Measurements from ENCODE around the gene GRHPR. TPM values are rescaled to one million over a fixed set of nuclear protein-coding genes. Genes with fewer than 3 reads are reported as not detected.

The GRHPR gene
- total RNA-seq, 4 donors from 2014 or later, result 81.7 to 135 (median 112) TPM

DNA sequence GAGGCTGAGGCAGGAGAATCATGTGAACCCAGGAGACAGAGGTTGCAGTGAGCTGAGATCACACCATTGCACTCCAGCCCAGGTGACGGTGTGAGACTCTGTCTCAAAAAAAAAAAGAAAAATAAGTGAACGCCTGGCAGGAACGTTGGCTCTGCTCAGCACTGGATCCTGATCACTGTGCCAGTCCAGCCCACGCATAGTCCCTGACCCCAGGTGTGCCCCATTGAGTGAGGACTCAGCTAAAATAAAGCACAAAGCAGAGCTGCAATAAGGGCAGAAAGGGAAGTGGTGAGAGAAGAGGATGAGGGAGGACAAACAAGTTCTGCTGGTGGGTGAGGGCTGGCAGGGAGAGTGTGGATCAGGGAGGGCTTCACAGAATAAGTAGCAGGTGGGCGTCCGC is 4.3 kb downstream of the GRHPR start:
- Histone ChIP-seq H3K4me3 (no peak overlapping the region), H3K36me3 (no peaks in the 10 kb centered on the region), H3K9me3 (no peaks in the 10 kb centered on the region), H3K27me3 (no peaks in the 10 kb centered on the region), H3K4me1 (peaks cover 4 to 12% of the 10 kb centered on the region in 2 donors), H3K27ac (no peak overlapping the region)
- intact Hi-C loops (cut with DNase I; ENCODE audit: low total_unique reads), result no loop called here
- TF ChIP-seq POLR2A (IDR thresholded peaks at IDR 0.05), result no peak
- TF ChIP-seq, protein P1, sequence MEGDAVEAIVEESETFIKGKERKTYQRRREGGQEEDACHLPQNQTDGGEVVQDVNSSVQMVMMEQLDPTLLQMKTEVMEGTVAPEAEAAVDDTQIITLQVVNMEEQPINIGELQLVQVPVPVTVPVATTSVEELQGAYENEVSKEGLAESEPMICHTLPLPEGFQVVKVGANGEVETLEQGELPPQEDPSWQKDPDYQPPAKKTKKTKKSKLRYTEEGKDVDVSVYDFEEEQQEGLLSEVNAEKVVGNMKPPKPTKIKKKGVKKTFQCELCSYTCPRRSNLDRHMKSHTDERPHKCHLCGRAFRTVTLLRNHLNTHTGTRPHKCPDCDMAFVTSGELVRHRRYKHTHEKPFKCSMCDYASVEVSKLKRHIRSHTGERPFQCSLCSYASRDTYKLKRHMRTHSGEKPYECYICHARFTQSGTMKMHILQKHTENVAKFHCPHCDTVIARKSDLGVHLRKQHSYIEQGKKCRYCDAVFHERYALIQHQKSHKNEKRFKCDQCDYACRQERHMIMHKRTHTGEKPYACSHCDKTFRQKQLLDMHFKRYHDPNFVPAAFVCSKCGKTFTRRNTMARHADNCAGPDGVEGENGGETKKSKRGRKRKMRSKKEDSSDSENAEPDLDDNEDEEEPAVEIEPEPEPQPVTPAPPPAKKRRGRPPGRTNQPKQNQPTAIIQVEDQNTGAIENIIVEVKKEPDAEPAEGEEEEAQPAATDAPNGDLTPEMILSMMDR (IDR thresholded peaks at IDR 0.05), result no peak
- no peak for DNase-seq

DNA sequence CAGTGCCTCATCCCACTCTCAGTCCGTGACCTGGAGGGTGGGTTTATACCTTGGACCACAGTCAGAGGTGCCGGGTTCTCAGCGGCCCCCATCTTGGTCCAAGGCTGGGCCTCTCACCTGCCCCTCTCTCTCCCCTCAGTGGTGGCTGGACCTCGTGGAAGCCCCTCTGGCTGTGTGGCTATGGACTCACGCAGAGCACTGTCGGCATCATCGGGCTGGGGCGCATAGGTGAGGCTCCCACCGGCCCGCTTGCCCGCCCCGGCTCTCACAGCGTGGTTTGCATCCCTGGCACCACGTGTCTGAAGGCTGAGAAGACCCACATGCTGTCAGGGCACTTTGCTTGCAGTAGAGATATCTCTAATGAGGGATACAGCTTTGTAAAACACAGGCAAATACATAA is 5.8 kb downstream of the GRHPR start:
- intact Hi-C loops (cut with DNase I; ENCODE audit: low total_unique reads), result no loop called here
- Histone ChIP-seq H3K36me3 (no peaks in the 10 kb centered on the region), H3K27me3 (no peaks in the 10 kb centered on the region), H3K27ac (no peak overlapping the region), H3K4me1 (peaks cover 4 to 12% of the 10 kb centered on the region in 2 donors), H3K4me3 (no peak overlapping the region), H3K9me3 (no peaks in the 10 kb centered on the region)
- TF ChIP-seq, protein P1 (IDR thresholded peaks at IDR 0.05), result no peak
- TF ChIP-seq POLR2A (IDR thresholded peaks at IDR 0.05), result no peak
- no peak for DNase-seq

- TF ChIP-seq, protein P1 (IDR thresholded peaks at IDR 0.05), result no peak
- TF ChIP-seq POLR2A (IDR thresholded peaks at IDR 0.05), result no peak
- Histone ChIP-seq H3K4me1 (peaks cover 0 to 1% of the 10 kb centered on the region in 2 donors), H3K4me3 (no peak overlapping the region), H3K27me3 (no peaks in the 10 kb centered on the region), H3K36me3 (no peaks in the 10 kb centered on the region), H3K27ac (no peak overlapping the region), H3K9me3 (no peaks in the 10 kb centered on the region)
- intact Hi-C loops (cut with DNase I; ENCODE audit: low total_unique reads), result no loop called here
- DNase-seq, result no peak
Observed at GRCh38 chr9:37429441-37430285, 7.2 kb downstream of the GRHPR start.

DNA sequence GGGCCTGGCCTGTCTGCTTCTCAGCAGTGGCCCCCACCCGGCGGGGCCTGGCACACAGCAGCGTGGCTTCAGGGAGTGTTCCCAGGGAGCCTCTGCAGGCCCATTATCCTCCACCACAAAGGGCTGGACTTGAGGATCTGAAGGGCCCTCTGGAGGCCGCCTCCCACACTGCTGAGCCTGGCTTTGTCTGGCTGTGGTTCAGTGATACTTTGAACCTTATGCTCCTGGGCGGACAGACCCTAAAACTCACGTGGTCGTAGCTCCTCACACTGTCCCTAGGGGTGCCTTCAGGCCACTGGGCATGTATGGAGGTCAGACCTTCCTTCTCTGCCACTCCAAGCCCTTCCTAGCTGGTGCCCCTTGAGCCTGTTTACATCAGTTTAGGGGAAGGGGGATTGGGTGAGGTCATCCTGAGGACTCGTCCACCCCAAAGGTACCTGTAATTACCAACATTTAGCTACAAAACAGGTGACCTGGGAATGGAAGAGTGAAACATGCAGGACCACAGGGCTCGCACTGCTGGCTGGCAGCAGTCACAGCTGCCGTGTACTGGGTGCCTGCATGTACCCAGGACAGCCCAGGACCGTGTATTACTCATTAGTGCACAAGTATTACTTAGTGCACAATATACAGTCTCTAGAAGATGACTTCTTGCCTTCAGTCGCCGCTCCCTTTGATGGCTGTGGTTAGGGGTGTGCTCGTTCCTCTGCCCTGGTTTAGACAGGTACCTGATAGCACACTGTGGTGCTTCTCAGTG is 8.5 kb downstream of the GRHPR start:
- no peak for DNase-seq
- Histone ChIP-seq H3K4me1 (no peaks in the 10 kb centered on the region), H3K27ac (no peak overlapping the region), H3K4me3 (no peak overlapping the region), H3K9me3 (no peaks in the 10 kb centered on the region), H3K36me3 (no peaks in the 10 kb centered on the region), H3K27me3 (no peaks in the 10 kb centered on the region)
- intact Hi-C loops (cut with DNase I; ENCODE audit: low total_unique reads), result no loop called here
- TF ChIP-seq POLR2A (IDR thresholded peaks at IDR 0.05), result no peak
- TF ChIP-seq, protein P1 (IDR thresholded peaks at IDR 0.05), result no peak

- no peak for DNase-seq
- H3K36me3 ChIP-seq, result no peaks in the 10 kb centered on the region
- H3K4me1 ChIP-seq, result no peaks in the 10 kb centered on the region
- no peaks in the 10 kb centered on the region for H3K27me3 ChIP-seq
- TF ChIP-seq, protein P1 (IDR thresholded peaks at IDR 0.05), result no peak
- no peak for TF ChIP-seq POLR2A (IDR thresholded peaks at IDR 0.05)
- H3K4me3 ChIP-seq, result no peak overlapping the region
- no peaks in the 10 kb centered on the region for H3K9me3 ChIP-seq
- intact Hi-C loops (cut with DNase I; ENCODE audit: low total_unique reads), result no loop called here
- no peak overlapping the region for H3K27ac ChIP-seq
Observed at GRCh38 chr9:37432020-37432419, 9.5 kb downstream of the GRHPR start.
